Upper lobe of left lung (tissue), 6 donors: Measurements from ENCODE around the gene REXO4. TPM values are rescaled to one million over a fixed set of nuclear protein-coding genes. Genes with fewer than 3 reads are reported as not detected.

Source experiments
- ATAC-seq, 2 donors: fragments of 200-7000 bp; cut with Tn5 transposase; one replicate each; pipeline ENCODE4 v1.9.1; 2022; ENCODE audit warnings: mild to moderate bottlenecking in 2 of 2, moderate library complexity in 2 of 2; ENCODE audit not compliant: low FRiP score in 2 of 2
- DNase-seq, 2 donors: peaks; one replicate each; pipeline ENCODE4 v3.0.0-alpha.2; 2019 to 2020
- H3K27ac ChIP-seq, 4 donors: fragments of 200-600 bp; sonication (generic); one replicate each; pipeline ENCODE4 v1.5.1; 2016 to 2019
- H3K27me3 ChIP-seq, 4 donors: fragments of 200-600 bp; sonication (generic); one replicate each; pipeline ENCODE4 v1.5.1; 2017 to 2019
- H3K36me3 ChIP-seq, 4 donors: fragments of 200-600 bp; sonication (generic); one replicate each; pipeline ENCODE4 v1.5.1; 2016 to 2019
- H3K4me1 ChIP-seq, 4 donors: fragments of 200-600 bp; sonication (generic); one replicate each; pipeline ENCODE4 v1.5.1; 2018 to 2019
- H3K4me3 ChIP-seq, 4 donors: fragments of 200-600 bp; sonication (generic); one replicate each; pipeline ENCODE4 v1.5.1; 2017 to 2019; ENCODE audit warnings: mild to moderate bottlenecking in 2 of 4, moderate library complexity in 1 of 4
- H3K9me3 ChIP-seq, 4 donors: fragments of 200-600 bp; sonication (generic); one replicate each; pipeline ENCODE4 v1.5.1; 2018 to 2019
- CTCF ChIP-seq, 6 experiments: fragments of 450-650 bp in 4 of 6; fragments of 200-600 bp in 2 of 6; sonication (generic) in 2 of 6; IDR thresholded peaks; one replicate each; pipeline ENCODE4 v1.5.1; 2016 to 2019; ENCODE audit warnings: antibody characterized with exemption in 6 of 6
- EP300 ChIP-seq, 4 donors: sonication (generic); formaldehyde crosslinking; IDR thresholded peaks; one replicate each; pipeline ENCODE4 v1.5.1; 2017; ENCODE audit warnings: antibody characterized with exemption in 4 of 4, control low read depth in 2 of 4
- POLR2A ChIP-seq, 4 donors: fragments of 450-650 bp; IDR thresholded peaks; one replicate each; pipeline ENCODE4 v1.5.1; 2016 to 2017; ENCODE audit warnings: antibody characterized with exemption in 4 of 4, mild to moderate bottlenecking in 2 of 4
- POLR2AphosphoS5 ChIP-seq, 2 donors: sonication (generic); formaldehyde crosslinking; IDR thresholded peaks; one replicate each; pipeline ENCODE4 v1.5.1; 2017; ENCODE audit warnings: antibody characterized with exemption in 2 of 2
- WGBS, 2 donors: methylation state at CpG; one replicate each; pipeline ENCODE4 v1.1.5; 2017 to 2018; 5-methylcytosine and 5-hydroxymethylcytosine counted together
- total RNA-seq, 6 donors: library from RNA; depleted of rRNA in 4 of 6; stranded (reverse); fragments of >200 nt in 4 of 6; gene quantifications; one replicate each; pipeline versions ENCODE4 v1.1.0 to v1.2.1, GENCODE V29; 2016 to 2021
- donor health status: DM: no; HTN: no; CAD: no; lungs with moderate emphysema.
- donor health status: DM: no; HTN: yes; CAD: no; lungs with severe emphysema.

Gene REXO4
- total RNA-seq, 6 donors from 2014 or later, result 14.7 to 34.3 (median 23.1) TPM

GRCh38 chr9:133437753-133438531, 20.1 kb upstream of the REXO4 start:
- TF ChIP-seq POLR2A (IDR thresholded peaks at IDR 0.05) (no peak), CTCF (IDR thresholded peaks at IDR 0.05) (no peak)
- H3K27ac ChIP-seq, result no peak overlapping the region
- H3K36me3 ChIP-seq, result no peaks in the 10 kb centered on the region
- no peak overlapping the region for H3K4me3 ChIP-seq
- H3K27me3 ChIP-seq, result no peaks in the 10 kb centered on the region
- ATAC-seq (no peak), DNase-seq (no peak)
- no peaks in the 10 kb centered on the region for H3K9me3 ChIP-seq
- WGBS, 2 donors, result 93 to 100% methylated on average over 1 to 20 of the region's 20 CpGs
- H3K4me1 ChIP-seq, result no peaks in the 10 kb centered on the region

- H3K4me1 ChIP-seq, result no peaks in the 10 kb centered on the region
- 76 to 86% methylated on average over 7 to 16 of the region's 16 CpGs for WGBS, 2 donors
- H3K4me3 ChIP-seq, result no peak overlapping the region
- TF ChIP-seq EP300 (IDR thresholded peaks at IDR 0.05) (no peak), POLR2AphosphoS5 (IDR thresholded peaks at IDR 0.05) (no peak), POLR2A (IDR thresholded peaks at IDR 0.05) (no peak), CTCF (IDR thresholded peaks at IDR 0.05) (no peak)
- ATAC-seq, result no peak
- no peaks in the 10 kb centered on the region for H3K36me3 ChIP-seq
- no peaks in the 10 kb centered on the region for H3K9me3 ChIP-seq
- no peaks in the 10 kb centered on the region for H3K27me3 ChIP-seq
- DNase-seq, result no peak
- no peak overlapping the region for H3K27ac ChIP-seq
These were observed 18.9 kb upstream of the REXO4 start for GRCh38 chr9:133436681-133437080.

- no peak for ATAC-seq
- TF ChIP-seq CTCF (IDR thresholded peaks at IDR 0.05) (no peak), EP300 (IDR thresholded peaks at IDR 0.05) (no peak), POLR2AphosphoS5 (IDR thresholded peaks at IDR 0.05) (no peak), POLR2A (IDR thresholded peaks at IDR 0.05) (no peak)
- H3K27me3 ChIP-seq, result peaks cover 0 to 5% (median 2%) of the 10 kb centered on the region in 4 donors
- H3K4me1 ChIP-seq, result peaks cover 6 to 16% (median 7%) of the 10 kb centered on the region in 4 donors
- H3K27ac ChIP-seq, result no peak overlapping the region
- WGBS, 2 donors, result 87 to 90% methylated on average over 4 to 11 of the region's 11 CpGs
- H3K36me3 ChIP-seq, result no peaks in the 10 kb centered on the region
- H3K9me3 ChIP-seq, result no peaks in the 10 kb centered on the region
- DNase-seq, result no peak
- no peak overlapping the region for H3K4me3 ChIP-seq
These were observed 15.6 kb upstream of the REXO4 start for GRCh38 chr9:133433351-133433843.

GRCh38 chr9:133430244-133430643, 12.4 kb upstream of the REXO4 start:
- no peaks in the 10 kb centered on the region for H3K9me3 ChIP-seq
- H3K27me3 ChIP-seq, result peaks cover 0 to 9% (median 3%) of the 10 kb centered on the region in 4 donors
- WGBS, 2 donors, result 92 to 95% methylated on average over 1 of the region's 1 CpG
- no peaks in the 10 kb centered on the region for H3K36me3 ChIP-seq
- no peak overlapping the region for H3K4me3 ChIP-seq
- H3K27ac ChIP-seq, result no peak overlapping the region
- no peak for DNase-seq
- no peak for ATAC-seq
- H3K4me1 ChIP-seq, result peaks cover 7 to 22% (median 10%) of the 10 kb centered on the region in 4 donors
- TF ChIP-seq CTCF (IDR thresholded peaks at IDR 0.05), result no peak
- TF ChIP-seq EP300 (IDR thresholded peaks at IDR 0.05), result no peak
- no peak for TF ChIP-seq POLR2A (IDR thresholded peaks at IDR 0.05)
- no peak for TF ChIP-seq POLR2AphosphoS5 (IDR thresholded peaks at IDR 0.05)
